Fibroblast of peridontal ligament (primary cell): ENCODE measurements around the gene COX15.
"Not testable (repeated sequence)": the region's sequence is repeated elsewhere in the genome, so short reads cannot be mapped to it uniquely, and the experiment has no call there.

Source experiments
- DNase-seq: peaks from one replicate; pipeline ENCODE4 v3.0.0-alpha.2; 2010; ENCODE audit errors: extremely low read depth

COX15 gene

GRCh38 chr10:99732033-99732842 is at the start of gene COX15, which contains the start of gene CUTC:
TSS of gene COX15 (minus strand) at chr10:99732127. CDS start at chr10:99732049, 78 bp downstream.
TSS of gene CUTC (plus strand) at chr10:99732234. CDS start at chr10:99732349, 115 bp downstream.
- peak; percentile 95 for DNase-seq

GRCh38 chr10:99779335-99779734 is 47.4 kb upstream of the COX15 start:
- DNase-seq: peak; percentile 62

- no peak for DNase-seq
These were observed 46.2 kb upstream of the COX15 start for GRCh38 chr10:99777918-99778714.

- DNase-seq: peak; percentile 92
These were observed 43.9 kb upstream of the COX15 start for GRCh38 chr10:99775850-99776249.

- no peak for DNase-seq
These were observed 38.6 kb upstream of the COX15 start for GRCh38 chr10:99770408-99771045.

- no peak for DNase-seq
These were observed 37.8 kb upstream of the COX15 start for GRCh38 chr10:99769706-99770105.

GRCh38 chr10:99768556-99768955 is 36.6 kb upstream of the COX15 start:
- DNase-seq: peak; percentile 38

GRCh38 chr10:99767901-99768300 is 36.0 kb upstream of the COX15 start:
- DNase-seq: no peak

- DNase-seq: no peak
These were observed 34.4 kb upstream of the COX15 start for GRCh38 chr10:99766302-99766681.

- no peak for DNase-seq
These were observed 33.9 kb upstream of the COX15 start for GRCh38 chr10:99765672-99766301.

- DNase-seq: peak; percentile 44
These were observed 29.4 kb upstream of the COX15 start for GRCh38 chr10:99761365-99761764.

GRCh38 chr10:99760321-99760720 is 28.4 kb upstream of the COX15 start:
- no peak for DNase-seq

- DNase-seq: peak; percentile 49
These were observed 26.4 kb upstream of the COX15 start for GRCh38 chr10:99758211-99758891.

GRCh38 chr10:99756159-99756558 is 24.2 kb upstream of the COX15 start:
- DNase-seq: no peak

GRCh38 chr10:99754670-99755069 is 22.7 kb upstream of the COX15 start:
- DNase-seq: no peak

- no peak for DNase-seq
These were observed 18.7 kb upstream of the COX15 start for GRCh38 chr10:99750641-99751040.

- DNase-seq: no peak
These were observed 17.0 kb upstream of the COX15 start for GRCh38 chr10:99748823-99749451.

GRCh38 chr10:99746166-99746565 is 14.2 kb upstream of the COX15 start:
- DNase-seq: not testable (repeated sequence)

- DNase-seq: no peak
These were observed 11.9 kb upstream of the COX15 start for GRCh38 chr10:99743841-99744240.

GRCh38 chr10:99742701-99743100 is 10.8 kb upstream of the COX15 start:
- peak; percentile 76 for DNase-seq

- peak; percentile 89 for DNase-seq
These were observed 10.3 kb upstream of the COX15 start for GRCh38 chr10:99742254-99742653.
